Heart left ventricle (tissue), 16 donors: ENCODE measurements around the gene ATM. TPM values are rescaled to one million over a fixed set of nuclear protein-coding genes. Genes with fewer than 3 reads are reported as not detected.
"Not testable (repeated sequence)": the region's sequence is repeated elsewhere in the genome, so short reads cannot be mapped to it uniquely, and the experiment has no call there.

Experiments used
- ATAC-seq, 4 donors: fragments of 200-7000 bp; cut with Tn5 transposase; one replicate each; pipeline ENCODE4 v1.9.1; 2020 to 2022; ENCODE audit warnings: moderate library complexity in 4 of 4, mild to moderate bottlenecking in 3 of 4, moderate number of reproducible peaks in 1 of 4
- DNase-seq, 5 donors: peaks; one replicate each; pipeline ENCODE4 v3.0.0-alpha.2; 2020
- H3K27ac ChIP-seq, 12 donors: fragments of 200-600 bp; sonication (generic) in 4 of 12; one replicate each; pipeline versions ENCODE4 v1.5.0 to v1.8.0; 2016 to 2022; ENCODE audit warnings: mild to moderate bottlenecking in 2 of 12
- H3K27me3 ChIP-seq, 9 donors: fragments of 200-600 bp; sonication (generic) in 2 of 9; one replicate each; pipeline versions ENCODE4 v1.5.1 to v1.8.0; 2016 to 2022; ENCODE audit warnings: mild to moderate bottlenecking in 3 of 9
- H3K36me3 ChIP-seq, 9 donors: fragments of 200-600 bp; sonication (generic) in 2 of 9; one replicate each; pipeline versions ENCODE4 v1.5.0 to v1.8.0; 2018 to 2022; ENCODE audit warnings: mild to moderate bottlenecking in 2 of 9
- H3K4me1 ChIP-seq, 12 donors: fragments of 200-600 bp; sonication (generic) in 4 of 12; one replicate each; pipeline versions ENCODE4 v1.5.0 to v1.8.0; 2016 to 2022; ENCODE audit warnings: mild to moderate bottlenecking in 3 of 12
- H3K4me3 ChIP-seq, 12 donors: fragments of 200-600 bp; sonication (generic) in 4 of 12; one replicate each; pipeline versions ENCODE4 v1.5.0 to v1.8.0; 2017 to 2022; ENCODE audit warnings: mild to moderate bottlenecking in 9 of 12, moderate library complexity in 4 of 12
- H3K9me3 ChIP-seq, 12 donors: fragments of 200-600 bp; sonication (generic) in 4 of 12; one replicate each; pipeline versions ENCODE4 v1.5.0 to v1.8.0; 2016 to 2022; ENCODE audit warnings: mild to moderate bottlenecking in 1 of 12
- CTCF ChIP-seq, 12 donors: fragments of 200-600 bp; sonication (generic) in 4 of 12; IDR thresholded peaks; one replicate each; pipeline versions ENCODE4 v1.5.0 to v1.8.0; 2018 to 2022; ENCODE audit warnings: antibody characterized with exemption in 12 of 12, mild to moderate bottlenecking in 5 of 12
- POLR2A ChIP-seq, 2 donors: fragments of 450-650 bp; IDR thresholded peaks; one replicate each; pipeline ENCODE4 v1.6.1; 2017; ENCODE audit warnings: antibody characterized with exemption in 2 of 2, mild to moderate bottlenecking in 2 of 2, moderate library complexity in 2 of 2
- WGBS, 4 donors: extraction: QIAGEN DNeasy Blood & Tissue Kit in 2 of 4; methylation state at CpG; one replicate each; pipeline versions ENCODE4 v1.1.5 to v1.1.7; 2013 to 2018; 5-methylcytosine and 5-hydroxymethylcytosine counted together
- intact Hi-C, 10 donors: fragments of 100-400 bp; cut with DNase I; formaldehyde crosslinking; loops; one replicate each; pipeline versions ENCODE4 v1.11.1 to v1.14.2; 2022
- polyA plus RNA-seq, 2 donors: library from polyadenylated mRNA; stranded (reverse); fragments of 200-250 nt; gene quantifications; one replicate each; pipeline ENCODE4 v1.2.3, GENCODE V29; 2013
- total RNA-seq, 9 donors: library from RNA; depleted of rRNA in 2 of 9; stranded (reverse); fragments of >200 nt in 2 of 9; fragmentation: NEBNext Ultra II Directional in 3 of 9; extraction: Animal tissue kit (Norgen Biotek cat#: 25700) in 3 of 9; gene quantifications; one replicate each; pipeline versions ENCODE4 v1.1.0 to v1.2.4, GENCODE V29; 2016 to 2023
- donor health status: ischemic (EF 13 %, LVEDD 7.1; RV severe dilation, severe dysfunction).
- donor health status: healthy with polysubstance abuse.
- donor health status: DM: no; HTN: yes; CAD: no.
- donor health status: DM: no; HTN: no; CAD: no.
- donor health status: ischemic (EF 25% LVEDD 6.9; RV normal size, moderate dysfunction).
- donor health status: ischemic (EF 25% LVEDD 5.7; RV mildly dilated, moderate dysfunction).
- donor health status: healthy.
- donor health status: DM: yes; HTN: yes; CAD: no.
- donor health status: ischemic (EF 35%, LVEDD 5.7; RV mildly dilated, moderate dysfunction).
- donor health status: nonischemic (EF 11% LVEDD 7.7; RV severe dilation, severe dysfunction).
- donor health status: DM: yes; HTN: yes; CAD: no.
- donor health status: PGD.
- donor health status: ischemic (EF 29% LVEDD 5.4; RV normal size, mild dysfunction).
- donor health status: nonischemic (EF 23%, LVEDD 6.1; RV moderate dilation, normal function).

ATM gene
- total and polyA plus RNA-seq, 11 donors, result 14.0 to 50.8 (median 31.2) TPM

DNA sequence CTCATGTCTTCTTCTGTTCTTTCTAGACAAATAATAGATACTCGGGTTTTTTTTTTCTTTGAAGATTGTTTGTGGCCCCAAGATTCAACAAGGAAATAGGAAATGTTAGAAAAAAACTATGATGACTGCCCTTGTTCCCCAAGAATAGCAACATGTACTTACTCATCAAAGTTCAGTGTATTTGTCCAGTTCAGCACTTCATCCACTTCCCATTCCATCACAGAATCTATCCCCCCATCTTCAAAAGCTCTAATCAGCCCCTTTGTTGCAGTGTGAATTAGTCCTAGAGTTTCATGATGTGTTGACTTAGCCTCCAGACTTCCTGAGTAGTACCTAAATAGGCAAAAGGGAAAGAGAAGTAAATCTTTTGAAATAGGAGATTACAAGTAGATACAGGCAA lies 170.2 kb downstream of the ATM start:
- Histone ChIP-seq H3K9me3 (no peaks in the 10 kb centered on the region), H3K27ac (no peak overlapping the region), H3K36me3 (no peaks in the 10 kb centered on the region), H3K4me3 (no peak overlapping the region), H3K27me3 (no peaks in the 10 kb centered on the region), H3K4me1 (no peaks in the 10 kb centered on the region)
- WGBS, 4 donors, result 31 to 51% (median 51%) methylated on average over 1 of the region's 1 CpG
- TF ChIP-seq CTCF (IDR thresholded peaks at IDR 0.05) (no peak), POLR2A (IDR thresholded peaks at IDR 0.05) (no peak)
- no peak for ATAC-seq
- no peak for DNase-seq
- intact Hi-C loops, result no loop called here

GRCh38 chr11:108394744-108395284 lies 171.9 kb downstream of the ATM start:
- Histone ChIP-seq H3K36me3 (no peaks in the 10 kb centered on the region), H3K4me1 (no peaks in the 10 kb centered on the region), H3K27me3 (no peaks in the 10 kb centered on the region), H3K9me3 (no peaks in the 10 kb centered on the region), H3K4me3 (no peak overlapping the region), H3K27ac (no peak overlapping the region)
- ATAC-seq, result no peak
- no peak for DNase-seq
- no peak for TF ChIP-seq POLR2A (IDR thresholded peaks at IDR 0.05)
- TF ChIP-seq CTCF (IDR thresholded peaks at IDR 0.05), result no peak
- WGBS, 4 donors, result 71 to 91% (median 82%) methylated on average over 4 of the region's 4 CpGs
- intact Hi-C loops, result no loop called here

GRCh38 chr11:108396672-108397071 lies 173.8 kb downstream of the ATM start:
- 91 to 92% (median 91%) methylated on average over 6 of the region's 6 CpGs for WGBS, 4 donors
- ATAC-seq, H3K27me3 ChIP-seq, DNase-seq, H3K9me3 ChIP-seq, H3K36me3 ChIP-seq, H3K4me1 ChIP-seq, H3K4me3 ChIP-seq, H3K27ac ChIP-seq, intact Hi-C loops: not testable (repeated sequence)

DNA sequence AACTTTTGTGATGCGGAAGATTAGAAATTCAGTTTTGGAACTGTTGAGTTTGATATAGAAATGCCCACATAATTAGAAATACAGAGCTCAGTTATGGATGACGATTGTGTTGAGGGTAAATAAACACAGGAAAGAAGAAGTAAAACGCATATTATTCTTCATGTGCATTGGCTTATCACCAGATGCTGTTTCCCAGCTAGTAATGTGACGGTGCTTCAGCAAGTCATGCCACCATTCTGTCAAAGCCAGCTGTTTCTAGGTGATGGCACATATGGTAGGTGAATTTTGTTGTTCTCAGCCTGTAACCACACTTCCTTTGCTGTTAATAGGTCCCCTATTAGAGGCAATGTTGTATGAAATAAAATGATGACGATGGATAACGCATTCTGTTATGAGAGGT lies 175.6 kb downstream of the ATM start:
- intact Hi-C loops, result no loop called here
- 78 to 87% (median 85%) methylated on average over 6 of the region's 6 CpGs for WGBS, 4 donors
- no peaks in the 10 kb centered on the region for H3K36me3 ChIP-seq
- no peak overlapping the region for H3K4me3 ChIP-seq
- no peak for TF ChIP-seq CTCF (IDR thresholded peaks at IDR 0.05)
- no peak for TF ChIP-seq POLR2A (IDR thresholded peaks at IDR 0.05)
- no peak for DNase-seq
- no peak for ATAC-seq
- H3K27ac ChIP-seq, result no peak overlapping the region
- no peaks in the 10 kb centered on the region for H3K4me1 ChIP-seq
- H3K27me3 ChIP-seq, result no peaks in the 10 kb centered on the region
- H3K9me3 ChIP-seq, result no peaks in the 10 kb centered on the region

- Histone ChIP-seq H3K27ac (no peak overlapping the region), H3K27me3 (no peaks in the 10 kb centered on the region), H3K4me3 (no peak overlapping the region), H3K9me3 (no peaks in the 10 kb centered on the region), H3K36me3 (peaks cover 0 to 3% (median 0%) of the 10 kb centered on the region in 9 donors), H3K4me1 (no peaks in the 10 kb centered on the region)
- intact Hi-C loops, result no loop called here
- TF ChIP-seq CTCF (IDR thresholded peaks at IDR 0.05), result no peak
- ATAC-seq (no peak), DNase-seq (no peak)
- 94 to 100% (median 97%) methylated on average over 1 of the region's 1 CpG for WGBS, 4 donors
These were observed 179.4 kb downstream of the ATM start for GRCh38 chr11:108402241-108402640.
